ENCODE measurements around the gene KIAA1958.
"Not testable (repeated sequence)": the region's sequence is repeated elsewhere in the genome, so short reads cannot be mapped to it uniquely, and the experiment has no call there.

Gene KIAA1958

GRCh38 chr9:112664531-112664930 is 177.9 kb downstream of the KIAA1958 start:
- DNase-seq (ENCODE audit: low read depth in 2 of 2) = no peak

- DNase-seq (ENCODE audit: low read depth in 2 of 2) = no peak
Measured at GRCh38 chr9:112665347-112665746, 178.7 kb downstream of the KIAA1958 start.

DNA sequence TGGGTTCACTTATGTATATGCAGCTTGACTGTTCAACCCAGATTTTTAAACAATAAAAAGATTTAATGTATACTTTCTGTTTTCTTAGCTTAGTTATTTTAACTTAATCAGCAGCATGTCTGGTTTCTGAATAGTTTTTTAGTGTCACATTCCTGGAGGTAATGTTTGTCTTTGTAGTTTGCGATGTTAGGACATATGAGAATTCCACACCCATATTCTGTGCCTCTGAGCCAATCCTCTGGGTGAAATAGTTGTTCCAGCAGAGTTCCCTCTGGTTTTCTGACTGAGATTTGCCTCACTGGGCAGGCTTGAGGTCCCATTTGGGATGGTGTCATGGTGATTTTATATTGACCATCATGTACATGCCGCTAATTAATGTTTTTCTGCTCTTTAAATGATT is 182.7 kb downstream of the KIAA1958 start:
- no peak for DNase-seq (ENCODE audit: low read depth in 2 of 2)

- no peak for DNase-seq (ENCODE audit: low read depth in 2 of 2)
Measured at GRCh38 chr9:112670991-112671625, 184.5 kb downstream of the KIAA1958 start.

GRCh38 chr9:112673221-112673620 is 186.6 kb downstream of the KIAA1958 start:
- not testable (repeated sequence) for DNase-seq (ENCODE audit: low read depth in 2 of 2)

- no peak for DNase-seq (ENCODE audit: low read depth in 2 of 2)
Measured at GRCh38 chr9:112677040-112677439, 190.4 kb downstream of the KIAA1958 start.

- no peak for DNase-seq (ENCODE audit: low read depth in 2 of 2)
Measured at GRCh38 chr9:112680731-112681402, 194.2 kb downstream of the KIAA1958 start.

GRCh38 chr9:112689161-112689740 is 202.6 kb downstream of the KIAA1958 start:
- no peak for DNase-seq (ENCODE audit: low read depth in 2 of 2)

DNA sequence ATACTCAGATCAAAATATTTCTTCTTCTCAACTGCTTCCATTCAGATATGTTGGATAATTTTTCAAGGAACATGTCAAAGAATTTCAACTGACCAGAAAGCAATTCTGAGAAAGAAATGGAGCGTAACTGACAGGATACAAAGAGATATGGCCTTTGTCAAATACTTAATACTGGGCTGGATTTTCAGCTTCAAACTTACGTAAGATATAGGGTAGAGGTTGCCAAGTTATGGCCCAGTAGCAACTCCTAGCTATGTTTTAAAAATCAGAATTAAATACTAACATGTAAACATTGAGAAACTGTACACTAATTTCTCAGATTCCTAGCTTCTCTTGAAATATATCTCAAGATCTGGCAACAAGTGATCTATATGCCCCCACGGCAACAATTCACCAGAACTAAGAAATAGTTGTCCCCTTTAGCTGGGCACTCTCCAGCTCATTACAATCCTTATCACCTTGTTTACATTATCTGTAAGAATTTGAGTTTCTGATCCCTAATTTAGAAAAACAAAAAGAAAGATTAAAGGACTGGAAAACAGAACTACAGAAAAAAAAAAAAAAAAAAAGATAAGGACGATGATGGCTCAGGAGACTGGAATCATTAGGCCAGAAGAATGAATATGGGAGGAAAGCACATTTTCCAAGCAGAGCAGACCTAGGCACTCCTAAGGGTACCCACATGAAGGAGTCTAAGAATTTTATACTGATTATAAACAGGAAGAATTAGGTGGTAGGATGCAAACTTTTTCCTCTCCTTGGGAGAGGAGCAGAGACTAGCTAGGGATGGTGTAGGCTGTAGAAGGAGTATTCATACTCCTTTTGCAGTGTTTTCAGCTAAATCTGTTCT is 208.3 kb downstream of the KIAA1958 start:
- DNase-seq (ENCODE audit: low read depth in 2 of 2) = no peak

- no peak for DNase-seq (ENCODE audit: low read depth in 2 of 2)
Measured at GRCh38 chr9:112696461-112696860, 209.8 kb downstream of the KIAA1958 start.

GRCh38 chr9:112699230-112699629 is 212.6 kb downstream of the KIAA1958 start:
- DNase-seq (ENCODE audit: low read depth in 2 of 2) = no peak

GRCh38 chr9:112700085-112700484 is 213.5 kb downstream of the KIAA1958 start:
- no peak for DNase-seq (ENCODE audit: low read depth in 2 of 2)

GRCh38 chr9:112703304-112703703 is 216.7 kb downstream of the KIAA1958 start:
- DNase-seq (ENCODE audit: low read depth in 2 of 2) = no peak

DNA sequence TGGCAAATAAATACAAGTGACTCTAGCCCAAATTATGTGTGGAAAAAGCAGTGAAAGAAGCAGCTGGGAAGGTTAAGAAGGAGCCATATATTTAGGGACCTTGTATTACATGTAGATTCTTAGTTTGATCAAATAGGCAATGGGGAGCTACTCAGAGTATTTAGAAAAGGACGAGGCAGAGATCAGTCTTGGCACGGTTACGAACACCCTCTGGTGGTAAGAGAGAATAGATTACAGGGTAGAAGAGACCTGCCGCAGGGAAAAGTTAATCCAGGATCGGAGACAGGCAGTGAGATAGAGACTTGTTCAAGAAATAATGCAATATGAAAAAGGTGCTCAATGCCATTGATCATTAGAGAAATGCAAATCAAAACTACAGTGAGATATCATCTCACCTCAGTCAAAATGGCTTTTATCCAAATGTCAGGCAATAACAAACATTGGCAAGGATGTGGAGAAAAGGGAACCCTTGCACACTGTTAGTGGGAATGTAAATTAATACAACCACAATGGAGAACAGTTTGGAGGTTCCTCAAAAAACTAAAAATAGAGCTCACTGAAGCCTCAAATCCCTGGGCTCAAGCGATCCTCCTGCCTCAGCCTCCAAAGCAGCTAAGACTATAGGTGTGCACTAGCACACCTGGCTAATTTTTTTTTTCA is 219.3 kb downstream of the KIAA1958 start:
- DNase-seq (ENCODE audit: low read depth in 2 of 2) = no peak

DNA sequence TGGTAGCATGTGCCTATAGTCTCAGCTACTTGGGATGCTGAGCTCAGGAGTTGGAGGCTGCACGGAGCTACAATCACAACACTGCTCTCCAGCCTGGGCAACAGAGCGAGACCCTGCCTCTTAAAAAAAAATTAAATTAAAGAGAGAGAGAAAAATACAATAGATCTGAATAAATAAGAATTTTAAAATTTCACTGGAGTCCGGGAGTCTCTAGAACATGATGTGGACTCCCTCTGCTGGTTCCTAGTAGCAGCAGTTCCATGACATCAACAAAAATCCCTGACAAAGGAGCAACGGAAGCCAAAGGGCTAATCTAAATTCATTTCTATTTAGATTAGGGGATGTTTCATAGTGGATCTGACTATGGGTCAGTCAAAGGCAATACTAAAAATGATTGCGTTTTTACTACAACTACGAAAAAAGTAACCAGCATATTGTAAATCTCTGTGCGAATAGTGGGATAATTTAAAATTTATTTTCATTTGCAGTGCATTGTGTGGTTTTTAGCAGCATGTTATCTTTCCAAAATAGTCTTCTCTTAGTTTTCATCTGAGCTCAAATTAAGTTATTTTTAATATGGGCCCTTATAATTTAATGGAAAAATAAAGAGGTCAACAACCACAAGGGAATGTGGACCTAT is 224.5 kb downstream of the KIAA1958 start:
- no peak for DNase-seq (ENCODE audit: low read depth in 2 of 2)

GRCh38 chr9:112712678-112713077 is 226.1 kb downstream of the KIAA1958 start:
- no peak for DNase-seq (ENCODE audit: low read depth in 2 of 2)

- DNase-seq (ENCODE audit: low read depth in 2 of 2) = peak; percentile 96 to 98
Measured at GRCh38 chr9:112717661-112718331, 231.2 kb downstream of the KIAA1958 start, which contains the start of gene INIP. TSS of gene INIP (minus strand) at chr9:112718117. CDS start at chr9:112716485, 1,632 bp downstream.
